HG03097 (cell line): ENCODE data around the gene CAPZA1.
"Not testable (repeated sequence)": the region's sequence is repeated elsewhere in the genome, so short reads cannot be mapped to it uniquely, and the experiment has no call there.

Experiments
- ATAC-seq: cut with Tn5 transposase; IDR thresholded peaks from one replicate; pipeline ENCODE4 v1.9.1; 2021; ENCODE audit not compliant: unreplicated experiment, low FRiP score

The CAPZA1 gene

GRCh38 chr1:112626193-112626592 is 6.6 kb downstream of the CAPZA1 start:
- ATAC-seq, result no peak

- ATAC-seq, result no peak
Observed at GRCh38 chr1:112626887-112627286, 7.3 kb downstream of the CAPZA1 start.

GRCh38 chr1:112628516-112628915 is 8.9 kb downstream of the CAPZA1 start:
- no peak for ATAC-seq

GRCh38 chr1:112629256-112629655 is 9.6 kb downstream of the CAPZA1 start:
- no peak for ATAC-seq

- ATAC-seq, result no peak
Observed at GRCh38 chr1:112633628-112634027, 14.0 kb downstream of the CAPZA1 start.

- ATAC-seq, result no peak
Observed at GRCh38 chr1:112634367-112634766, 14.7 kb downstream of the CAPZA1 start.

GRCh38 chr1:112636056-112636455 is 16.4 kb downstream of the CAPZA1 start:
- no peak for ATAC-seq

GRCh38 chr1:112636597-112637253 is 17.1 kb downstream of the CAPZA1 start:
- ATAC-seq, result no peak

- no peak for ATAC-seq
Observed at GRCh38 chr1:112637254-112638109, 17.9 kb downstream of the CAPZA1 start.

GRCh38 chr1:112638110-112638428 is 18.4 kb downstream of the CAPZA1 start:
- no peak for ATAC-seq

- not testable (repeated sequence) for ATAC-seq
Observed at GRCh38 chr1:112640437-112640836, 20.8 kb downstream of the CAPZA1 start.

- no peak for ATAC-seq
Observed at GRCh38 chr1:112643080-112643479, 23.4 kb downstream of the CAPZA1 start.

GRCh38 chr1:112646225-112646624 is 26.6 kb downstream of the CAPZA1 start:
- no peak for ATAC-seq

- ATAC-seq, result no peak
Observed at GRCh38 chr1:112651205-112651604, 31.6 kb downstream of the CAPZA1 start.

GRCh38 chr1:112665857-112666256 is 46.2 kb downstream of the CAPZA1 start:
- no peak for ATAC-seq

- no peak for ATAC-seq
Observed at GRCh38 chr1:112666946-112667345, 47.3 kb downstream of the CAPZA1 start.

GRCh38 chr1:112672009-112672408 is 52.4 kb downstream of the CAPZA1 start:
- no peak for ATAC-seq

- ATAC-seq, result no peak
Observed at GRCh38 chr1:112672842-112673241, 53.2 kb downstream of the CAPZA1 start.

GRCh38 chr1:112673592-112674439 is 54.2 kb downstream of the CAPZA1 start:
- ATAC-seq, result peak; percentile 13

GRCh38 chr1:112674440-112674985 is 54.9 kb downstream of the CAPZA1 start, which contains the start of gene MOV10:
Gene MOV10 (plus strand): TSS chr1:112674659. CDS start chr1:112674913, 254 bp downstream.
- peak; percentile 50 for ATAC-seq
